Smooth muscle cell of the brain vasculature (primary cell): ENCODE data around the gene ITGB2.
"Not testable (repeated sequence)": the region's sequence is repeated elsewhere in the genome, so short reads cannot be mapped to it uniquely, and the experiment has no call there.

Experiments used
- DNase-seq: peaks from one replicate; pipeline ENCODE4 v3.0.0-alpha.2; 2012; ENCODE audit warnings: low read depth, low spot score

The ITGB2 gene

DNA sequence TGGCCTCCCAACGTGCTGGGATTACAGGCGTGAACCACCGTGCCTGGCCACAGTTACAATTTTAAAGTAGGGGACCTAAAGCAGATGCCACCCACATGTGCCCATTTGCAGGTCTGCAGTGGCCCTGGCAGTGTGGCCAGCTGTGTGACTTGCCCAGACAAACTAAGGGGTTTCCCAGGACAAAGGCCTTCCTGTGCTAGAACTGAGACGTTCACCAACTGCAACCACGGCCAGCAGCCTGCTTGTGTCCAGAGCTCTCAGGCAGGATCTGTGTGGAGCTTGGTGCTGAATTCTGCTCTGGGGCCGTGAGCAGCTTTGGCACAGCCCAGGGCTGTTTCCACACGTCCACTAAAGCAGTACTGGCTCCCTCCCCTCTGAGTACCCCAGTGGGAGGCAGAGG lies 36.6 kb downstream of the ITGB2 start:
- DNase-seq = no peak

DNA sequence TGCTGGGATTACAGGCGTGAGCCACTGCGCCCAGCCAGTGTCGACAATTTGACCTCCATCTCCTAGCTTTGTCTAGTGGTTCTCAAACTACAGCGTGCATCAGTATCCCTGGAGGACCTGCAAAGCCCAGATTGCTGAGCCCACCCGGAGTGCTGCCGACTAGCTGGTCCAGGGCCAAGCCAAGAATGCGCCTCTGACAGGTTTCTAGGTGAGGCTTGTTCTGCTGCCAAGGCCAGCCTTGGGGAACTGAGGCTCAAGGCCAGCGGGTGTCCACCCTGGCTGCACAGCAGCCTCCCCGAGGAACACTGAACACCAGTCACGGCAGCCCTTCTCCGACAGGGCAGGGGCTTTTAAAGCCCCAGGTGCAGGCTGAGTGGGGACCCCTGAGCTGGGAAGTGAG lies 37.4 kb downstream of the ITGB2 start:
- DNase-seq = no peak

DNA sequence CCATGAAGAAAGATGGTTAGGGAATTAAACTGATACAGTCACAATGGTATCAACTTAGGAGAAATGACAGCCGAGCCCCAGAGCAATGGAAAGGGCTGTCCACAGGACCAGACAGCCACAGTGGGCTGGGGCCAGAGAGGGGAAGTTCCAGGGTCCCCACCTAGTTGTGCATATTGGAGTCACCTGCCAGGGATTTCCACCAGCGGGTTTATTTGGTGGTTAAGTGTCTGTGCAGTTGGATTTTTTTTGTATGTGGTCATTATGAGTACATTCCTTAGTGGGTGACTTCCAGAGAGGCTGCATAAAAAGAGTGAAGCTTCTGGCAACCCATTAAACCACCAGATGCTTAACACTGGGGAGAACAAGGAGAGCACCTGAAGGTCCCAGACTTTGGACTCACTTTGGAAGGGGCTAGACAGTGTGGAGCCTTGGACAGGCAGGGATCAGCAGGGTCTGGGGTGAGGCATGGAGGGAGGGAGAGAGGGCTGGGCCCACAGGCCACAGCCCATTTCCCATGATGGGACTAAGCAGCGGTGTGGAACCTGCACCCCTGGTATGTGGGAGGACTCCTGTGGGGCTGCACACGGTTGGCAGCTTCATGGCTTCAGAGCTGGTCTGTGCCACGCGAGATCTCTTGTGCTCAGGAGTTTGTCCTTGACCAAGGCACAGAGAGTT lies 39.4 kb downstream of the ITGB2 start:
- DNase-seq = no peak

GRCh38 chr21:44880405-44881197 lies 40.1 kb downstream of the ITGB2 start:
- DNase-seq = no peak

GRCh38 chr21:44879238-44879637 lies 41.5 kb downstream of the ITGB2 start:
- not testable (repeated sequence) for DNase-seq

DNA sequence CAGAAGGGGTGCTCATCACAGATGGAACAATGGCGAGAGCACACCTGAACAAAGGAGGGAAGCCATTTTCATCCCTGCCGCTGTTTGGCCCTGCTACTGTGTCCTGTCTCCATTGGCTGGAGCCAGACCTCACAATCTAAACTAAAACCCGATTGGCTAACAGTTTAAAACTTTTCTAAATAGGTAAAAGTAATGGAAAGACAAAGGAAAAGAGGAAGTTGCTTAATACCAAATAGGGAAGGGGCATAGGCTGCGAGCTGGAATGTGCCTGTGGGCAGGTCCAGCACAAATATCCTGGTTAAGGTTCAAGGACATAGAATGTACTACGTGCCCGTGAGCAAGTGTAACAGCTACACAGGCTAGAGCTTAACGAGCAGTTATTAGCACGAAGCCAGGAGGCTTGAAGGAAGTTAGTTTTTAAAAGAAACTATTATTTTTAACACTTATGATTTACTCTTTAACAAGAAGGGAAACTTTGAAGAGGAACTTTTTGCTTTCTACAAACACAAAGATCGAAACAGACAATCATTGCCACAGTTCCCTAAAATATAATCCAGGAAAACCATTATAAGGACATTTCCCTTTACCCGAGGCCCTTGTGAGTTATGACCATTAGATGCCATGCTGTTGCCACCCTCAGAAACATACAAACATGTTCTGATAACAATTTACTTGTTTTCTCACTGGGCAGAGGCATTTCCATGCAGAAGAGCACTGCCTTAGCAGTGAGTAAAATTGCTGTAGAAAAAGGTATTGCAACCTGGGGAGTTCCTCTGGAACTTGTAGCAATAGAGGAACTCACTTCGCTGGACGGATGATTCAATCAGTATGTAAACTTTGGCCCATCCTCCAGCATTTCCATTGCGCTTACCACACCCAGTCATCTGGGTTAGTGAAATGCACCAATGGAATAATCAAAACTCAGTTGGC lies 42.4 kb downstream of the ITGB2 start:
- no peak for DNase-seq

GRCh38 chr21:44876849-44877575 lies 43.7 kb downstream of the ITGB2 start:
- no peak for DNase-seq

GRCh38 chr21:44875316-44875700 lies 45.4 kb downstream of the ITGB2 start:
- DNase-seq = no peak

- DNase-seq = no peak
These were observed 46.0 kb downstream of the ITGB2 start for GRCh38 chr21:44874497-44875315.

- DNase-seq = no peak
These were observed 46.5 kb downstream of the ITGB2 start for GRCh38 chr21:44874240-44874496.

DNA sequence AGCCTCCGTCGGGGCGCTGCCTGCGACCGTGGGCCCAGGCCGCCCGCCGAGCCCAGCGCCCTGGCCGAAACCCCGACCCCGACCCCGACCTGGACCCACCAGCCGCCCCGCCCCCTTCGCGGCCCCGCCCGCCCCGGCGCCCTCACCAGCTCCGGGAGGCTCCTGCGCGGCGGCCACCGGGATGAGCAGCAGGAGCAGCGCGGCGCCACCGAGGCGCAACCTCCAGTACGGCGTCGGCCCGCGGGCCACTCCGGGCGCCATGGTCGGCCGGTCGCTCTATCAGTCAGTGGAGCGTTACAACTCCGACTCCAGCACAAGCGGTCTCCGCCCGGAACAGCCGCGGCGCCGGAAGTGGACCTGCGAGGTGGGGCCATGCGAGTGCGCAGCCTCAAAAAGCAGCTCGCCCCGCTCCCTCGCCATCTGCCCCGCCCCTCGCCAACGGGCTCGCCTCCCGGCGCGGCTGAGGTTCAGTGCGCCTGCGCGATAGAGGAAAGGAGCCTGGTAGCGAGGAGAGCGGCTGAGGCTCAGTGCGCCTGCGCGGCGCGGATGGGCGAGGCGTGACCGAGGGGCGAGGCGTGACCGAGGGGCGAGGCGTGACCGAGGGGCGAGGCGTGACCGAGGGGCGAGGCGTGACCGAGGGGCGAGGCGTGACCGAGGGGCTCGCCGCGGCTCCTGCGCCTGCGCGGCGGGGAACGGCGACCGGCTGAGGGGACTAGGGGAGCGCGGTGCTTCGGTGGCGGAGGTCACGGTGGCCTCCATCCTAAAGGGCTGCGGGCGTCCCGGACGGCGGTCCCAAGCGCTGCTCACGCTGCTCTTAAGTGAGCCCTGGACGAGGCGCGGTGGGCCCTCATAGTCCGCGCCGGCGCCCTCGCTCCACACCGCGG lies 47.1 kb downstream of the ITGB2 start, which contains the start of gene PTTG1IP:
Gene PTTG1IP, minus strand, starts transcription at position 335 of the 884 bp plus-strand sequence. Its CDS starts 74 bp downstream, at position 261.
- DNase-seq = peak; percentile 96

DNA sequence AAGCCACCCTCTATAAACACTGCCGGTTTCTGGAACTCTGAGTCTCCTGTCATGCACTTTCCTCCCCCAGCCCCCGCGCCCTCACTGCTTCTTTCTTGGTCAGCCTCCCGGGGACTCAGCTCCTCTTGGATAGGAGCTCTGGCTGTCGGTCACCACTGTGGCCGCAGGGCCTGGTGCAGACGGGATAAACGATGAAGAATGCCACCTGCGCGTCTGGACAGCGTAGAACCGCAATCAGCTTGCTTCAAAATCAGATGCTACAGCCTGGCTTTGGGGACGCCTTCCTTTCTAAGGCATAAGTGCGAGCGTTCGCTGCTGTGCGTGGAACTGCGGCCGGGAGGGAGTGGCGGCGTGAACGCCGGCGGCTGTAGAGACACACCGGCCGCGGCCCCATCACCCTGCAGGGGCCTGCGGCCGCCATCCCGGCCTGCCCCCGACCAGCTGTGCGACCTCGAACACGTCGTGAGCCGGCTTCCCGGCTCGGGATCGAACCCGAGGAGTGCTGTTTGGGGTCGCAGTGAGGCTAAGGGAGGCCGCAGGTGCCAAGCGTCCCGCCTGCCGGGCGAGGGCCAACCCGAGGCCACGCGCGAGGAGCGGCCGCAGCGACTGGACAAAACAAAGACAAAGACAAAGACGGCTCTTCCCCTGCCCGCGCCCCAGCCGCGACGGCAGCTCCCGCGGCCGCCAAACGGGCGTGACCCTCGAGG lies 47.9 kb downstream of the ITGB2 start:
- no peak for DNase-seq

GRCh38 chr21:44872323-44872648 lies 48.4 kb downstream of the ITGB2 start:
- DNase-seq = no peak

DNA sequence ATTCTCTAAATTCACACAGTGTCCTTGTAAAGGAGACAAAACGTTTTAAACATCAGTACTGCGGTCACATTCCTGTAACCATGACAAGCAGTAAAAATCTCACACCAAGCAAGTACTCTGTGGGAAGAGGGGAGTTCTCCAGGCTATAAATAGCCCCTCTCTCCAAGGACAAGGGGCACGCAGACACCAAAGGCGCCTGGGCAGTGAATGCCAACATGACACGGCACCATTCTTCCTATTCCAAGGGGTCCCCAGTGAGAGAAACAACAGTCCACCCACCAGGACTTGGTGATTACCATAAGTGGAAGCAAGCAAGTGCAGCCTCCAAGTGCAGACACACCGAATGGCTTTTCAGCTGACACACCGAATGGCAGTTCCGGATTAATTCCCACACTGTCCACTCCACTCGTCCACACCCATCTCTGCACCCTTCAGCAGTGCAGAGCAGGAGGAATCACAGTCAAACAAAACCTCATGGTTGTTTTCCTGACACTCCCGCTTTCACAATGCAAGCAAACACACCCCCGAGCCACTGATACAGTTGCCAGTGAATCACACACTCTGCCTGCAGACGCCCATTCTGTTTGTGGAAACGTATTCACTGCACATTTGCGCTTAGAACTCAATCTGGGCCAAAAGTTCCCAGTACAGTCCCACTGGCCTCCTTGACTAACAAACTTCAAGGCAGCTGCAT lies 49.0 kb downstream of the ITGB2 start:
- no peak for DNase-seq

DNA sequence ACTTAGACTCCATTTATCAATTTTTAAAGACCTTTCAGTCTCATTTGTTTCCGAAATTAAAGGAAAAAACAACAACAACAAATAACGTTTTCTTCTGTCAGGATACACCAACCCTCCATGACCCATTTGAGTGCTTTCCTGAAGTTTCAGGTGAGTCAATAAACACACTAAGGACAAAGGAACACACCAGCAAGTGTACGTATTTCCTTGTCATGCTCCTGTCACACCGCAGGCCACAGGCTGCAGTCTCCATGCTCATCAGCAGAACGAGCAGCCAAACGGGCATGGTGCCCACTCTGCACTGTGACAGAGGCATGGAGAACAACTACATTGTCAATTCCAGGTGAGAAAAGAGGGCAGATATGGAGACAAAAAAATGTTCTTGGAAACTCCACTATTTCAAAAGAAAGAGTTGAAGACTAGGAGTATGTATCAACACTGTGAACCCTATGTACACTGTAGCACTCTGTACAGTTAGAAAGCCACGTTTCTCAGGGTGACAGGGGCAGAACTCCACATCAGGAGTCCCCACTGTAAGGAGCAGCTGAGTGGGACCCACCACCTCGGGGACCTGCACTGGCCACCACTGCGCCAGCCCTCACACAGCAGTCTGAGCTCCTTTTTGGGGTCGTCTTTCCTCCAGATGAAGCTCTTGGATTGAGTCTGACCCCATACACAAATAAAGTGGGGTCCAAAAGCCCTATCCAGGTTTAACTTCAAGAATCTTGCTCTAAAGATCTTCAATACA lies 49.8 kb downstream of the ITGB2 start:
- no peak for DNase-seq

DNA sequence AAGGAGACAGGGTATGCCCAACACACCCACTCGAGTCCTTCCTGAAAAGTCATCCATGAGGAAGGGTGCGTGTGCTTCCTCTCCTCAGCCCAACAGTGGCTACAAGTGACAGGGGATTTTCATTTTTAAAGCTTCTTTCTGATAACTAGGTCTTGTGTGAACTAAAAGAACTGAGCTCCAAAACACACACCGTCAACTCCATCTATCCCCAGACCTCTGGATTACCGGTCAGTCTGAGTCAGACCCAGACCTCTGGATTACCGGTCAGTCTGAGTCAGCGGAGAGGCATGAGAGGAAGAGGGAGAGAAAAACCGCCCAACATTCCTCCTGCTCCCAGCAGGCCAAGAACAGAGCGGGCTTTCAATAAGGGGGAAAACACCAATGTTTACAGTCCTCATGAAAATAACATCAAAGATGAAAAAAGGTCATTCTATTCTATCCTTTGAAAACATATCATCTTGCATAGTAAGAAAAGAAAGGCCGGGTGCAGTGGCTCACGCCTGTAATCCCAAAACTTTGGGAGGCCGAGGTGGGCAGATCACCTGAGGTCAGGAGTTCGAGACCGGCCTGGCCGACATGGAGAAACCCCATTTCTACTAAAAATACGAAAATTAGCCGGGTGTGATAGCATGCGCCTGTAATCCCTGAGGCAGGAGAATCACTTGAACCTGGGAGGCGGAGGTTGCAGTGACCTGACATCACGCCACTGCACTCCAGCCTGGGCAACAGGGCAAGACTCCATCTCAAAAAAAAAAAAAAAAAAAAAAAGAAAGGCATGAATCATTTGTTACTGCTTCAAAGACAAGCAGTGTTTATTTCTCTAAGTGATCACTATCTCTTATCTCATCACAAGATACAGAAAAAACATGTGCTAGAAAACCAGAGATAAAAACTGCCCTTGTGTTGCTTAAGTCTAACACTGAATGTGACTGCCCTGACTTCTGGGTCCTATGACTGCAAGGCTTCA lies 50.6 kb downstream of the ITGB2 start:
- peak; percentile 80 for DNase-seq

GRCh38 chr21:44868707-44869106 lies 52.0 kb downstream of the ITGB2 start:
- no peak for DNase-seq
